Activated CD8-positive, alpha-beta memory T cell treated with anti-CD3 and anti-CD28 coated beads for 1 hour (primary cell): ENCODE results near the gene IGFBP2.
A peak's percentile ranks its signal among the peaks of the same experiment; 100 is the strongest.
"Not testable (repeated sequence)": the region's sequence is repeated elsewhere in the genome, so short reads cannot be mapped to it uniquely, and the experiment has no call there.

Source experiments
- DNase-seq, 2 donors: peaks; one replicate each; pipeline ENCODE4 v3.0.0-alpha.2; 2020; ENCODE audit warnings: low read depth in 1 of 2; ENCODE audit errors: extremely low read depth in 1 of 2

IGFBP2 gene

GRCh38 chr2:216632952-216633615 lies at the start of gene IGFBP2:
TSS of gene IGFBP2 (plus strand) at chr2:216633420. CDS start at chr2:216633524, 104 bp downstream.
- no peak for DNase-seq

- no peak for DNase-seq
These were observed 49.6 kb upstream of the IGFBP2 start for GRCh38 chr2:216583606-216584005.

GRCh38 chr2:216584112-216584511 lies 49.1 kb upstream of the IGFBP2 start:
- DNase-seq: no peak

GRCh38 chr2:216585441-216585840 lies 47.8 kb upstream of the IGFBP2 start:
- no peak for DNase-seq

GRCh38 chr2:216588861-216589710 lies 44.1 kb upstream of the IGFBP2 start:
- no peak for DNase-seq

- DNase-seq: no peak
These were observed 43.4 kb upstream of the IGFBP2 start for GRCh38 chr2:216589791-216590190.

- no peak for DNase-seq
These were observed 42.4 kb upstream of the IGFBP2 start for GRCh38 chr2:216590780-216591179.

GRCh38 chr2:216591480-216591879 lies 41.7 kb upstream of the IGFBP2 start:
- DNase-seq: no peak

- no peak for DNase-seq
These were observed 39.1 kb upstream of the IGFBP2 start for GRCh38 chr2:216594081-216594480.

GRCh38 chr2:216596236-216596979 lies 36.8 kb upstream of the IGFBP2 start:
- no peak for DNase-seq

- DNase-seq: no peak
These were observed 36.2 kb upstream of the IGFBP2 start for GRCh38 chr2:216596980-216597509.

GRCh38 chr2:216597825-216598224 lies 35.4 kb upstream of the IGFBP2 start:
- DNase-seq: not testable (repeated sequence)

GRCh38 chr2:216601632-216602409 lies 31.4 kb upstream of the IGFBP2 start:
- DNase-seq: no peak

GRCh38 chr2:216603010-216603883 lies 30.0 kb upstream of the IGFBP2 start:
- no peak for DNase-seq

- DNase-seq: no peak
These were observed 29.4 kb upstream of the IGFBP2 start for GRCh38 chr2:216603884-216604245.

- DNase-seq: no peak
These were observed 28.8 kb upstream of the IGFBP2 start for GRCh38 chr2:216604458-216604857.

- peak in 1 of 2 donors; percentile 15 for DNase-seq
These were observed 26.5 kb upstream of the IGFBP2 start for GRCh38 chr2:216606551-216607276.

GRCh38 chr2:216607277-216607560 lies 26.0 kb upstream of the IGFBP2 start:
- DNase-seq: no peak

GRCh38 chr2:216608525-216608924 lies 24.7 kb upstream of the IGFBP2 start:
- no peak for DNase-seq
